Measurements from ENCODE around the gene SLC2A9.

The SLC2A9 gene

GRCh38 chr4:9997886-9998285 is 23.4 kb downstream of the SLC2A9 start:
- TF ChIP-seq CTCF (IDR thresholded peaks at IDR 0.05; ENCODE audit: insufficient read depth, low read length, poor library complexity, severe bottlenecking), result no peak
- TF ChIP-seq EZH2phosphoT487 (conservative IDR thresholded peaks at IDR 0.05; ENCODE audit: low read length), result no peak
- H3K9me2 ChIP-seq (replicated peaks; ENCODE audit: insufficient read depth, low read length), result no peaks in the 10 kb centered on the region

GRCh38 chr4:9996319-9997110 is 24.8 kb downstream of the SLC2A9 start:
- no peaks in the 10 kb centered on the region for H3K79me2 ChIP-seq (ENCODE audit: insufficient read depth, low read length)
- no peak overlapping the region for H2AFZ ChIP-seq (ENCODE audit: low read depth, low read length, severe bottlenecking)
- H3K4me3 ChIP-seq (ENCODE audit: insufficient read depth, low read length, poor library complexity, severe bottlenecking), result no peak overlapping the region
- no peaks in the 10 kb centered on the region for H3K36me3 ChIP-seq (ENCODE audit: low read length)
- no peaks in the 10 kb centered on the region for H3K9me2 ChIP-seq (replicated peaks; ENCODE audit: insufficient read depth, low read length)
- H3F3A ChIP-seq (ENCODE audit: insufficient read depth), result no peaks in the 10 kb centered on the region
- H3K9me3 ChIP-seq (ENCODE audit: insufficient read depth, low read length), result no peaks in the 10 kb centered on the region
- no peak overlapping the region for H3K9ac ChIP-seq (ENCODE audit: low read length)
- H3K27me3 ChIP-seq (ENCODE audit: low read length), result no peaks in the 10 kb centered on the region
- no peaks in the 10 kb centered on the region for H4K20me1 ChIP-seq (ENCODE audit: low read depth, low read length)
- no peak overlapping the region for H3K4me2 ChIP-seq (ENCODE audit: low read depth, low read length, poor library complexity, severe bottlenecking)
- no peak overlapping the region for H3K27ac ChIP-seq (ENCODE audit: low read depth, low read length)
- TF ChIP-seq CTCF (IDR thresholded peaks at IDR 0.05; ENCODE audit: insufficient read depth, low read length, poor library complexity, severe bottlenecking), result no peak
- TF ChIP-seq EZH2phosphoT487 (conservative IDR thresholded peaks at IDR 0.05; ENCODE audit: low read length), result no peak

More at GRCh38 chr4:9997886-9998285, 23.4 kb downstream of the SLC2A9 start:
- no peaks in the 10 kb centered on the region for H3F3A ChIP-seq (ENCODE audit: insufficient read depth)
- H2AFZ ChIP-seq (ENCODE audit: low read depth, low read length, severe bottlenecking), result no peak overlapping the region
- H3K9ac ChIP-seq (ENCODE audit: low read length), result no peak overlapping the region
- no peaks in the 10 kb centered on the region for H3K36me3 ChIP-seq (ENCODE audit: low read length)
- H3K4me3 ChIP-seq (ENCODE audit: insufficient read depth, low read length, poor library complexity, severe bottlenecking), result no peak overlapping the region
- H3K79me2 ChIP-seq (ENCODE audit: insufficient read depth, low read length), result no peaks in the 10 kb centered on the region
- H3K4me2 ChIP-seq (ENCODE audit: low read depth, low read length, poor library complexity, severe bottlenecking), result no peak overlapping the region
- H3K27me3 ChIP-seq (ENCODE audit: low read length), result no peaks in the 10 kb centered on the region
- no peak overlapping the region for H3K27ac ChIP-seq (ENCODE audit: low read depth, low read length)
- no peaks in the 10 kb centered on the region for H3K9me3 ChIP-seq (ENCODE audit: insufficient read depth, low read length)
- no peaks in the 10 kb centered on the region for H4K20me1 ChIP-seq (ENCODE audit: low read depth, low read length)

GRCh38 chr4:9994246-9994847 is 26.9 kb downstream of the SLC2A9 start:
- Histone ChIP-seq H3K4me2 (ENCODE audit: low read depth, low read length, poor library complexity, severe bottlenecking) (no peak overlapping the region), H3K9ac (ENCODE audit: low read length) (no peak overlapping the region), H3K36me3 (ENCODE audit: low read length) (no peaks in the 10 kb centered on the region), H3K79me2 (ENCODE audit: insufficient read depth, low read length) (no peaks in the 10 kb centered on the region), H3K27ac (ENCODE audit: low read depth, low read length) (no peak overlapping the region), H4K20me1 (ENCODE audit: low read depth, low read length) (no peaks in the 10 kb centered on the region), H3F3A (ENCODE audit: insufficient read depth) (no peaks in the 10 kb centered on the region), H3K9me2 (replicated peaks; ENCODE audit: insufficient read depth, low read length) (no peaks in the 10 kb centered on the region), H3K4me3 (ENCODE audit: insufficient read depth, low read length, poor library complexity, severe bottlenecking) (no peak overlapping the region), H3K9me3 (ENCODE audit: insufficient read depth, low read length) (no peaks in the 10 kb centered on the region), H2AFZ (ENCODE audit: low read depth, low read length, severe bottlenecking) (no peak overlapping the region), H3K27me3 (ENCODE audit: low read length) (no peaks in the 10 kb centered on the region)
- TF ChIP-seq EZH2phosphoT487 (conservative IDR thresholded peaks at IDR 0.05; ENCODE audit: low read length) (no peak), CTCF (IDR thresholded peaks at IDR 0.05; ENCODE audit: insufficient read depth, low read length, poor library complexity, severe bottlenecking) (no peak)

Measured in SU-DHL-6 (cell line).